Omental fat pad (tissue), 4 donors: ENCODE results near the gene EXTL1. TPM values are rescaled to one million over a fixed set of nuclear protein-coding genes. Genes with fewer than 3 reads are reported as not detected.
A peak's percentile ranks its signal among the peaks of the same experiment; 100 is the strongest.

Source experiments
- ATAC-seq: fragments of 150-250 bp; one replicate; pipeline ENCODE4 v1.9.1; 2016; ENCODE audit warnings: mild to moderate bottlenecking, moderate library complexity; ENCODE audit not compliant: low FRiP score
- DNase-seq: peaks from one replicate; pipeline ENCODE4 v3.0.0-alpha.2; 2019; ENCODE audit warnings: low spot score
- total RNA-seq, 4 donors: library from RNA; depleted of rRNA; stranded (reverse); fragments of >200 nt; gene quantifications; one replicate each; pipeline ENCODE4 v1.1.0, GENCODE V29; 2016
- TF ChIP-seq, protein P1 (sequence below), 3 donors: fragments of 450-650 bp; IDR thresholded peaks; one replicate each; pipeline ENCODE4 v1.5.1; 2016 to 2017; ENCODE audit warnings: antibody characterized with exemption in 3 of 3, mild to moderate bottlenecking in 3 of 3, moderate library complexity in 2 of 3

Gene EXTL1
- total RNA-seq, 4 donors from 2014 or later = 0.65 TPM; not detected in 3

- ATAC-seq (no peak), DNase-seq (no peak)
- TF ChIP-seq, protein P1, sequence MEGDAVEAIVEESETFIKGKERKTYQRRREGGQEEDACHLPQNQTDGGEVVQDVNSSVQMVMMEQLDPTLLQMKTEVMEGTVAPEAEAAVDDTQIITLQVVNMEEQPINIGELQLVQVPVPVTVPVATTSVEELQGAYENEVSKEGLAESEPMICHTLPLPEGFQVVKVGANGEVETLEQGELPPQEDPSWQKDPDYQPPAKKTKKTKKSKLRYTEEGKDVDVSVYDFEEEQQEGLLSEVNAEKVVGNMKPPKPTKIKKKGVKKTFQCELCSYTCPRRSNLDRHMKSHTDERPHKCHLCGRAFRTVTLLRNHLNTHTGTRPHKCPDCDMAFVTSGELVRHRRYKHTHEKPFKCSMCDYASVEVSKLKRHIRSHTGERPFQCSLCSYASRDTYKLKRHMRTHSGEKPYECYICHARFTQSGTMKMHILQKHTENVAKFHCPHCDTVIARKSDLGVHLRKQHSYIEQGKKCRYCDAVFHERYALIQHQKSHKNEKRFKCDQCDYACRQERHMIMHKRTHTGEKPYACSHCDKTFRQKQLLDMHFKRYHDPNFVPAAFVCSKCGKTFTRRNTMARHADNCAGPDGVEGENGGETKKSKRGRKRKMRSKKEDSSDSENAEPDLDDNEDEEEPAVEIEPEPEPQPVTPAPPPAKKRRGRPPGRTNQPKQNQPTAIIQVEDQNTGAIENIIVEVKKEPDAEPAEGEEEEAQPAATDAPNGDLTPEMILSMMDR (IDR thresholded peaks at IDR 0.05) = no peak
Observed at GRCh38 chr1:26009796-26010447, 11.7 kb upstream of the EXTL1 start.

GRCh38 chr1:26010825-26011224, 10.8 kb upstream of the EXTL1 start:
- no peak for DNase-seq
- ATAC-seq = no peak
- TF ChIP-seq, protein P1 (IDR thresholded peaks at IDR 0.05) = no peak

GRCh38 chr1:26012864-26013263, 8.7 kb upstream of the EXTL1 start:
- DNase-seq (no peak), ATAC-seq (peak; percentile 24)
- TF ChIP-seq, protein P1 (IDR thresholded peaks at IDR 0.05) = no peak

DNA sequence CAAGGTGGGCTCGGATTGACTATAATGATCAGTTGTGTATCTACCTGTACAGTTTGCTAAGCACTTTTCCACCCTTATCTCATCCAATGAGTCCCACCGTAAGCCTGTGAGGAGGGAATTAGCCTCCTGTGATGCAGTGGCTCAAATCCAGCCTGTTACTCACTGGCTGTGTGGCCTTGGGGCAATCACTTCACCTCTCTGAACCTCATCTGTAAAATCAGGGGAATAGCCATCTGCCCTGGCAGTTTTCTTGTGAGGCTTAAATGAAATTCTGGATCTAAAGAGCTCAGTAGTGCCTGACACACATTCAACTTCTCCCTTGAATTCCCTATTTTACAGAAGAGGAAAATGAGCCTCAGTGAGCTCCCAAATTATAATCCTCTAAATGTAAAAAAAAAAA, 7.4 kb upstream of the EXTL1 start:
- DNase-seq (no peak), ATAC-seq (no peak)
- TF ChIP-seq, protein P1 (IDR thresholded peaks at IDR 0.05) = no peak

DNA sequence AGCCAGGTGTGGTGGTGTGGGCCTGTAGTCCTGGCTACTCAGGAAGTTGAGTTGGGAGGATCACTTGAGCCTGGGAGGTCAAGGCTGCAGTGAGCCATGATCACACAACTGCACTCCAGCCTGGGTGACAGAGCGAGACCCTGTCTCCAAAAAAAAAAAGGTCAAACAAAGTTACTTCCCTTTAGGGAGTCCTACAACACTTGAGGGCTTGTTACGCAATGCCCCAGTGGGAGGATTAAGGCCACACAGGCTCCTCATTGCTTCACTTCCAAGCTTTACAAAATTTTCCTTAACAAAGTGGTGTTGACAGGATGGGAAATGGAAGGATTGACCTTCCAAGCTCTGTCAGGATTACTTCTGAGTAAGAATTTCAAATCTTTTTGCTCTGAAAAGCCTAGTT, 6.2 kb upstream of the EXTL1 start:
- TF ChIP-seq, protein P1 (IDR thresholded peaks at IDR 0.05) = no peak
- no peak for DNase-seq
- peak; percentile 67 for ATAC-seq

DNA sequence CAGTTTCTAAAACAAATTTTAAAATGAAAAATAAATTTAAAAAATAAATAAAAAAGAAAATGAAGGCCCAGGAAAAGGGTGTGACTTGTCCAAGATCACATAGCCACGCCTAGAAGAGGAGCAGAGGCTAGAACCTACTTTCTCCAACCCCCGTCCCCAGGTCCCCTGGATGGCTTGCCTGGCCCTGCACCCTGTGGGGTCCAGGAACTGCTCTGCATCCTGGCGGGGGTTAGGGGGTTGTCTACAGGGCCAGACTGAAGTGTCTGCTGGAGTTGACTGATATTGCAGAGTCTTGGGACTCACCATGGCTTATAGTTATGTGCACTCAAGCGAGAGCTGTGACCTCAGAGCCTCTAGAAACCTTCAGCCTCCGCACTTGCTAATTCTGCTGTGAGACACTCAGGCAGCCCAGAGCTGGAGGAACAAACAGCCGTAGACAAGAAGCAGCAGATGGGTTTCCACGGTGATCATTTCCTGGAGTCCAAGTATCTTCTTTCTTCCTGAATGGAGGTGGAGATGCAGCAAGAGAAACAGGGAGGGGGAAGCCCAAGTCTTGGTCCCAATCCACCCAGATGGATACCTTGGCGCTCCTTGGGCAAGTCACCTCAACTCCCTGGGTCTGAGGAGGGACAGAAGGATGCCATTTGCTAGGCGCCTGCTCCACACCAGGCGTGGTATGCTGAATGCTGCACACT, 5.2 kb upstream of the EXTL1 start:
- no peak for DNase-seq
- no peak for ATAC-seq

More for the DNA sequence above, 5.2 kb upstream of the EXTL1 start:
- TF ChIP-seq, protein P1 (IDR thresholded peaks at IDR 0.05) = no peak
